Ovary (tissue), 9 donors: ENCODE results near the gene CBX7. TPM values are rescaled to one million over a fixed set of nuclear protein-coding genes. Genes with fewer than 3 reads are reported as not detected.

Source experiments
- DNase-seq, 5 donors: peaks; one replicate each; pipeline ENCODE4 v3.0.0-alpha.2; 2019 to 2020
- H3K27ac ChIP-seq, 2 donors: fragments of 200-600 bp; one replicate each; pipeline versions ENCODE4 v1.5.1 to v1.8.0; 2019 to 2022
- H3K27me3 ChIP-seq: fragments of 200-600 bp; one replicate; pipeline ENCODE4 v1.8.0; 2022
- H3K36me3 ChIP-seq: fragments of 200-600 bp; sonication (generic); one replicate; pipeline ENCODE4 v1.5.1; 2019
- H3K4me1 ChIP-seq: one replicate; pipeline ENCODE4 v1.8.1; 2013; ENCODE audit warnings: mild to moderate bottlenecking, moderate library complexity; ENCODE audit not compliant: insufficient read depth
- H3K4me3 ChIP-seq: fragments of 200-600 bp; sonication (generic); one replicate; pipeline ENCODE4 v1.5.1; 2017
- H3K9me3 ChIP-seq, 2 donors: fragments of 200-600 bp in 1 of 2; sonication (generic) in 1 of 2; one replicate each; pipeline versions ENCODE4 v1.5.1 to v1.8.1; 2013 to 2019; ENCODE audit warnings: mild to moderate bottlenecking in 1 of 2, moderate library complexity in 1 of 2
- EP300 ChIP-seq: sonication (generic); formaldehyde crosslinking; IDR thresholded peaks from one replicate; pipeline ENCODE4 v1.6.1; 2017; ENCODE audit warnings: antibody characterized with exemption
- POLR2A ChIP-seq: fragments of 450-650 bp; IDR thresholded peaks from one replicate; pipeline ENCODE4 v1.6.1; 2017; ENCODE audit warnings: antibody characterized with exemption, mild to moderate bottlenecking, moderate library complexity
- WGBS, 3 donors: extraction: QIAGEN DNeasy Blood & Tissue Kit in 1 of 3; methylation state at CpG; one replicate each; pipeline versions ENCODE4 v1.1.5 to v1.1.7; 2013 to 2017; 5-methylcytosine and 5-hydroxymethylcytosine counted together
- intact Hi-C, 4 donors: fragments of 100-400 bp; cut with DNase I; formaldehyde crosslinking; loops; one replicate each; pipeline versions ENCODE4 v1.11.0 to v1.15.1; 2022 to 2023
- polyA plus RNA-seq, 2 donors: library from polyadenylated mRNA; stranded (reverse); fragments of 200-250 nt in 1 of 2; fragments of 350-450 nt in 1 of 2; fragmentation: Illumina TruSeq in 1 of 2; extraction: RNeasy Lipid Tissue Mini Kit (QIAGEN cat#74804) in 1 of 2; gene quantifications; one replicate each; pipeline ENCODE4 v1.2.3, GENCODE V29; 2013 to 2014
- total RNA-seq, 7 donors: library from RNA; depleted of rRNA in 2 of 7; stranded (reverse); fragments of >200 nt in 2 of 7; fragmentation: NEBNext Ultra II Directional in 3 of 7; extraction: Animal tissue kit (Norgen Biotek cat#: 25700) in 3 of 7; gene quantifications; one replicate each; pipeline versions ENCODE4 v1.1.0 to v1.2.4, GENCODE V29; 2016 to 2023
- TF ChIP-seq, protein P1 (sequence below), 3 donors: fragments of 450-650 bp in 2 of 3; fragments of 200-600 bp in 1 of 3; IDR thresholded peaks; one replicate each; pipeline versions ENCODE4 v1.5.1 to v1.8.0; 2016 to 2022; ENCODE audit warnings: antibody characterized with exemption in 3 of 3, mild to moderate bottlenecking in 1 of 3
- donor health status: DM: no; HTN: no; CAD: no; lungs with moderate emphysema.
- donor health status: DM: no; HTN: no; CAD: no.
- donor health status: Bipolar disorder and iron deficiency.
- donor health status: DM: yes; HTN: yes; CAD: no.
- donor health status: DM: no; HTN: no; CAD: no.
- donor health status: DM: yes; HTN: yes; CAD: no.

The CBX7 gene
- total and polyA plus RNA-seq, 9 donors = 40.7 to 107 (median 84.9) TPM

DNA sequence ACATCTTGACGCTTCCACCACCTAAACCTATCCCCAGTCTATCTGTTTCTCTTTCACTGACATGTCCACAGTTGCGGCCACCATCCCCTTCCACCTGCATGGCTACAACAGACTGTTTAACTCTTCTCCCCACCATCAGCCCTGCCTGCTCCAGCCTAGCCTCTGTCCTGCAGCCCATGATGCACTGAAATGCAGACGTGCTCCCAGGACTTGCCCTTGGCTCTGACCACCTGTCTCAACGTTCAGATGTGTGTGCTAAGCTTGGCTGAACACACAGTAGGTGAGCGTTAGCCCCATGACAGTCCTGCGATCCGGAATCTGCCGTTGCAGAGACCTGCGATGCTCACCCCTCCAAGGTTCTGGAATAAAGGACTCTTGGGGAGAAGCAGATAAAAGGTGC is 22.7 kb downstream of the CBX7 start:
- Histone ChIP-seq H3K36me3 (no peaks in the 10 kb centered on the region), H3K27ac (no peak overlapping the region), H3K9me3 (no peaks in the 10 kb centered on the region), H3K4me1 (peaks cover 4% of the 10 kb centered on the region), H3K4me3 (no peak overlapping the region), H3K27me3 (no peaks in the 10 kb centered on the region)
- no peak for DNase-seq
- WGBS, 3 donors = 86 to 89% (median 87%) methylated on average over 9 of the region's 9 CpGs
- intact Hi-C loops = loop anchor here in 2 of 4 donors (10.0 kb wide), 3 partner anchors 115 to 345 kb away; partner anchors contain the start of gene APOBEC3C (in 2 of the 2)
- TF ChIP-seq POLR2A = no peak
- TF ChIP-seq, protein P1, sequence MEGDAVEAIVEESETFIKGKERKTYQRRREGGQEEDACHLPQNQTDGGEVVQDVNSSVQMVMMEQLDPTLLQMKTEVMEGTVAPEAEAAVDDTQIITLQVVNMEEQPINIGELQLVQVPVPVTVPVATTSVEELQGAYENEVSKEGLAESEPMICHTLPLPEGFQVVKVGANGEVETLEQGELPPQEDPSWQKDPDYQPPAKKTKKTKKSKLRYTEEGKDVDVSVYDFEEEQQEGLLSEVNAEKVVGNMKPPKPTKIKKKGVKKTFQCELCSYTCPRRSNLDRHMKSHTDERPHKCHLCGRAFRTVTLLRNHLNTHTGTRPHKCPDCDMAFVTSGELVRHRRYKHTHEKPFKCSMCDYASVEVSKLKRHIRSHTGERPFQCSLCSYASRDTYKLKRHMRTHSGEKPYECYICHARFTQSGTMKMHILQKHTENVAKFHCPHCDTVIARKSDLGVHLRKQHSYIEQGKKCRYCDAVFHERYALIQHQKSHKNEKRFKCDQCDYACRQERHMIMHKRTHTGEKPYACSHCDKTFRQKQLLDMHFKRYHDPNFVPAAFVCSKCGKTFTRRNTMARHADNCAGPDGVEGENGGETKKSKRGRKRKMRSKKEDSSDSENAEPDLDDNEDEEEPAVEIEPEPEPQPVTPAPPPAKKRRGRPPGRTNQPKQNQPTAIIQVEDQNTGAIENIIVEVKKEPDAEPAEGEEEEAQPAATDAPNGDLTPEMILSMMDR (IDR thresholded peaks at IDR 0.05) = no peak
- no peak for TF ChIP-seq EP300

DNA sequence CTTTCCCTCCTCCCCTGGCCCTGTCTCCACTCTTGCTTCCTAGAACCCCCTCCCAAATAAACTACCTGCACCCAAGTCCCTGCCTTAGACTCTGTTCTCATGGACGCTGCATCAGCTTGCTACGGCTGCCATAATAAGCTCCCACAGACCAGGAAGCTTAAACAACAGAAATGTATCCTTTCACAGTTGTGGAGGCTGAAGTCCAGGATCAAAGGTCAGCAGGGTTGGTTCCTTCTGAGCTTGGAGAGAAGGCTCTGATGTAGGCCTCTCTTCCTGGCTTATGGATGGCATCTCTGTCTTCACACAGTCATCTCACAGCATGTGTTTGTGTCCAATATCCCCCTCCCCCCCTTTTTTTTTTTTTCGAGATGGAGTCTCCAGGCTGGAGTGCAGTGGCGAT is 23.4 kb downstream of the CBX7 start:
- H3K36me3 ChIP-seq = no peaks in the 10 kb centered on the region
- peaks cover 4% of the 10 kb centered on the region for H3K4me1 ChIP-seq
- no peak overlapping the region for H3K27ac ChIP-seq
- 82 to 85% (median 83%) methylated on average over 4 of the region's 4 CpGs for WGBS, 3 donors
- no peak for DNase-seq
- intact Hi-C loops = loop anchor here in 2 of 4 donors (10.0 kb wide), 3 partner anchors 114 to 344 kb away; partner anchors contain the start of gene APOBEC3C (in 1 of the 2)
- no peak overlapping the region for H3K4me3 ChIP-seq
- no peaks in the 10 kb centered on the region for H3K27me3 ChIP-seq
- H3K9me3 ChIP-seq = no peaks in the 10 kb centered on the region
- TF ChIP-seq, protein P1 (IDR thresholded peaks at IDR 0.05) = no peak
- TF ChIP-seq POLR2A (no peak), EP300 (no peak)

DNA sequence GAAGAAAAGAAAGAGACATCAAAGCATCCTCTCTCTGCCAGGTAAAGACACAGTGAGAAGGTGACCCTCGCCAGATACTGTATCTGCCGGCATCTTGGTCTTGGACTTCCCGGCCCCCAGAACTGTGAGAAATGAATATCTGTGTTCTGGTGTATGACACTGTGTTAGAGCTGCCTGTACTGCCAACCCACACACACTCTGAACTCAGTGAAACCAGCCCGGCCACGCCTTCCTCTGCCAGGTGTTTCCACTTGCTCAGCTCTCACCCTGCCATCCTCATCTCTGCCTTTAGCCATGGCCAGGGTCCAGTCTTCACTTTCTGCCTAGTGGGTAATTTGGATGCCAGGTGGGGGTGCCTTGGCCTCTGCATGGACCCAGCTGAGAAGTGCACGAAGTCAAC is 24.0 kb downstream of the CBX7 start:
- H3K36me3 ChIP-seq = no peaks in the 10 kb centered on the region
- H3K27me3 ChIP-seq = no peaks in the 10 kb centered on the region
- no peaks in the 10 kb centered on the region for H3K9me3 ChIP-seq
- peaks cover 4% of the 10 kb centered on the region for H3K4me1 ChIP-seq
- H3K4me3 ChIP-seq = no peak overlapping the region
- 90 to 95% (median 92%) methylated on average over 6 of the region's 6 CpGs for WGBS, 3 donors
- intact Hi-C loops = loop anchor here in 2 of 4 donors (10.0 kb wide), 3 partner anchors 114 to 344 kb away; partner anchors contain the start of gene APOBEC3C (in 1 of the 2)
- DNase-seq = no peak
- no peak for TF ChIP-seq POLR2A
- no peak for TF ChIP-seq EP300
- TF ChIP-seq, protein P1 (IDR thresholded peaks at IDR 0.05) = no peak
- no peak overlapping the region for H3K27ac ChIP-seq

DNA sequence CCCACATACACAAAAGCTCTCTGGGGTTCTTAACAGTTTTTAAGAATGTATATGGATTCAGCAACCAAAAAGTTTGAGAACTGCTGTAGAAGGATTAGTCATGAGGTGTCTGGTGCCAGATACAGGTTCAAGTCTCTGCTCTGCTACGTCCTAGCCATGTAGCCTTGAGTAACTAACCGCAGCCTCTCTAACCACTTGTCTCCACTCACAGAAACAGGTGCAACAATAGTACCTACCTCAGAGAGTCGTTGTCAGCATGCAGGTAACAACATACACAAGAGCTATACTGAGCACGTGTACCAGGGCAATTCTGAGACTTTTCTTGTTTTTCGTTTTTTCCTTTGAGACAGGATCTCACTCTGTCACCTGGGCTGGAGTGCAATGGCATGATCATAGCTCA is 26.9 kb downstream of the CBX7 start:
- no peak for DNase-seq
- WGBS, 3 donors = 88 to 91% (median 89%) methylated on average over 5 of the region's 5 CpGs
- H3K27ac ChIP-seq = no peak overlapping the region
- H3K27me3 ChIP-seq = no peaks in the 10 kb centered on the region
- no peaks in the 10 kb centered on the region for H3K4me1 ChIP-seq
- H3K4me3 ChIP-seq = no peak overlapping the region
- no peaks in the 10 kb centered on the region for H3K9me3 ChIP-seq
- intact Hi-C loops = loop anchor here in 2 of 4 donors (10.0 kb wide), 3 partner anchors 111 to 341 kb away; partner anchors contain the start of gene APOBEC3C (in 1 of the 2)
- TF ChIP-seq, protein P1 (IDR thresholded peaks at IDR 0.05) = no peak
- TF ChIP-seq POLR2A = no peak
- TF ChIP-seq EP300 = no peak
- H3K36me3 ChIP-seq = no peaks in the 10 kb centered on the region
